Measurements from ENCODE around the gene COL6A1.
"Not testable (repeated sequence)": the region's sequence is repeated elsewhere in the genome, so short reads cannot be mapped to it uniquely, and the experiment has no call there.

COL6A1 gene

DNA sequence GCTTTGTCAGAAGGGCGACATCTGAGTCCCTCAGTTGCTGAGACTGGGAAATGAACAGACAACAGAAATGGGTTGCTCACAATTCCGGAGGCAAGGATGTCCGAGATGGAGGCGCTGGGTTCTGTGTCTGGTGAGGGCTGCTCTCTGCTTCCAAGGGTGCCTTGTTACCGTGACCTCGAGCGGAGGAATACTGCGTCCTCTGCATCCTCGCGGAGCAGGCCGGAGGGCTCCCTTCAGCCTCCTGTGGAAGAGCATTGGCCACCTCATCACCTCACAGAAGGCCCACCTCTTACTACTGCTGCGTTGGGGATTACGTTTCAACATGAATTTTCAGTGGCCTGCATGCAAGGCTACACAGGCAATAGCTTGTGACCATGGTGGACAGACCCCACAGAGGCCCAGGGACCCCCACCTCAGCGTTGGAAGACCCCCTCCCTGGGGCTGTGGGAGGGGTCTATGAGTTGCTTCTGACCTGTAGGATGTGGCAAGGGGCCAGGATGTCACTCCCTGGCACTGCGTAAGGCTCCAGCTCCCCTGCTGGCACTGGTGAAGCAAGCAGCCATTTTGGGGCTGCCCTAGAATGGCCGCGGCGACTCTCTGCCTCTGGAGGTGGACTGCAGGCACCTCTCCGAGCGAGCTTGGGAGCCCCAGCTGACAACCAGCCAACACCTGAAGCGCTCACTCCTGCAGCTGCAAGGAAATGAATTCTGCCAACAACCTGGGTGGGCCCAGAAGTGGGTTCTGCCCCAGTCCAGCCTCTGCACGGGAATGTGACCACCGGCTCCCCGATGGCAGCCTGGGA, 36.3 kb upstream of the COL6A1 start:
- DNase-seq = no peak

DNA sequence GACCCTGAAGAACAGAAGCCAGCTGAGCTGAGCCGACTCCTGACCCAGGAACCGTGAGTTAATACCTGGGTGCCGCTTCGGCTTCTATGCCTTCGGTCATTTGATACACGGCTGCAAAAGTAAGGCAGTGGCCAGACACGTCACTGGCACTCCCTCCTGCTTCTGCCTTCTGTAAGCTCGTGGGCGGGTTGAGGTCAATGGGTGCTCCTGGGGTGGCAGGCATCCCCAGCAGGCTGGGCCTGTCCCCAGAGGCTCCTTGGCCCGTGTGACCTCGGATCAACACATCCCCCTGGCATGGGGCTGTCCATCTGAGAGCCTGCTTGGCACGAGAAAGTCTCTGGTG, 35.7 kb upstream of the COL6A1 start:
- DNase-seq = no peak

DNA sequence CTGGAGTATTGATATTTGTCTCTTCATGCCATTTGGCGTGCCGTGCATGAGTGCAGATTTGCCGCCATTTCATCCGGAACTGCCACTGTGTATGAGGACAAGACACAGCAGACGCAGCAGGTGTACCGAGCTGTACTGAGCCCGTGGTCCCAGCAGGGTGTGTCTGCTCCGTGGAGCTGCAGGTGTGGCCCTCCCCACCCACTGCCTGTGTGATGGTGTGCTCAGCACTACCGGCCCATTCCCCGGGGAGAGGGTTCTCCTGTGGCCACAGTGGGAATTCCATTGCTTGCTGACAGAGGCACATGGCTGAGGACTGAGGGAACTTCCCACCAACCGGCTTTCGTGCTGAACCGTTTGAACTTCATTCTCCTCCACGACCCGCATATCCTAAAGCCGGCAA, 34.3 kb upstream of the COL6A1 start:
- DNase-seq = no peak

DNA sequence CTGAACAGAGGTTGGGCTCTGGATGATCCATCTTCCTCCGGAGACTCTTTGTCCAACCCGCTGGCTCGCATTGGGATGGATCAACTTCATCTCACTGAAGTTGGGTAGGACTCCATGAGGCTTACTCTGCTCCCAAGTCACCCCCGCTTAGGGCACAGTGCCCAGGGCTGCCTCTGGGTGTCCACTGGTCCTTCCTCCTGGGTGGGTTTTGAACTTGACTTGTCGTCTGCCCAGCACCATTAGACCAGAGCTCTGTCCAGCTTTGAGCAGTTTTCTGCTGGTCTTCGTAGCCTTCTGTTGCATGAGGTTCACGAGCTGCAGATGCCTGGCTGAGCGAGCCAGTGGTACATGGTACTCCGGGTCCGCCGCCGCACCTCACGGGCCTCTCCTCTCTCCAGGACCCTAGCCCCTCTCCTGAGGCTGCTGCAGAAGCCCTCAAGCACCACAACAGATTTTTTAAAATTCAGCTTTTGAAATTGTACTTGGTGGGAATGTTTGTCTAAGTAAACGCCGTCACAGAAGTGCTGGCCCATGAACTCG, 33.8 kb upstream of the COL6A1 start:
- DNase-seq = no peak

DNA sequence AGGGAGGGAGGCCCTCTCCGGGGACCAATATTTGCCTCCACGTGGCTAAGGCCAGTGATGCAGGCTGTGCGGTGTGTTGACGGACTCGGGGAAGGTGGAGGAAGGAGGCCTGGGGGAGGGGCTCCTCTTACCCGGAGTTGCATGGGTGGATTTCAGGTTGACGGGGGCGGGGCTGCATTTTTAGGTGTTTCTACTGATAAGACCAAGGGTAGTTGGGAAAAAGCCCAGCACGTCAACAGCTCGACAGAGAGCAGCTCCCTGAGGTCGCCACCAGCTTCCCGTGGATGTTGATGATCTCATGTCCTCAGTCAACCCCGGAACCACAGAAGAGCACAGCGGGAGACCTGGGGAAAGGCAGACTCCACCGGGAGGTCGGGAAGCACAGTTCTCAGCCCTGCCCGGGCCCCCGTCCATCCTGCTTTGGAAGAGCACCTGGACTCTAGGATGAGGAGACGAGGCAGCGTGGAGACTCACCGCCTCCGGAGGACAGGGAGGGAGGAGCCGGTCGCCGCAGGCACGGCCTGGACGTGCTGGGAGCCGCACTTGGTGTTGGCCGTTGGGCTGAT, 32.9 kb upstream of the COL6A1 start:
- no peak for DNase-seq

DNA sequence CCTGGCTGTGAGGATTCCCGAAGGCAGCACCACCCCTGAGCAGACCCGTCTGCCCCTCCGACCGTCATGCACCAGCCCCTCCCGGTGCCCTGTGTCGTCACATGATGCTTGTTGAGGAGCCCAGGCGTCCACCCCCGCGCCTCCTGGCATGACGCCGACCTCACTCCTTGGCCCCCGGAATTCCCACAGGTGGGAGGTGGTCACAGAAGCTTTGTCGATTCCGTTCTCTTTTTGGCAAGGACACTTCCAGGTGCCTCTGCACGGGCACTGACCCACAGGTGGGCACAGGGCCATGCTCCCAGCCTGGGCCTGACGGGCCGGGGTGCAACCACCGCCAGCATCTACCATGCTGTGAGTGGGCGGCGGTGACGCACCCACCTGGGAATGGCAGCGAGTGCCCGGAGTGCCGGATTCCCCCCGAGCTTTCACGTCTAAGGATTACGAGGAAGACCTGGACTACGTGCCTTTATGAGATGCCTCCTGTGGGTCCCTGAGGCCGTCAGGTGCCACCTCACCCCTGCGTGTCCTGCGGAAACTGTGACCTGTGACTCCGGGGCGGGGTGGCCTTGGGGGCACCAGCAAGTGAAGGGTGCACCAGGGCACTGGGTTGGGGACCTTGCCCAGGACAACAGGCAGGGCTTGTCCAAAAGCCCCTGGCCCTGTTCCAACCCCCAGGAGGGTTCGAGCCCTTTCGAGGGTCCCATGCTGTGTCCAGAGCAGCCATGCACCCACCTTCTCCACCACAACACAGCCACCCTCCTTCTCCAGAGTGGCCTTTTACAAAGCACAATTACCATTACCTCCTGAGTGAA, 31.4 kb upstream of the COL6A1 start:
- no peak for DNase-seq

DNA sequence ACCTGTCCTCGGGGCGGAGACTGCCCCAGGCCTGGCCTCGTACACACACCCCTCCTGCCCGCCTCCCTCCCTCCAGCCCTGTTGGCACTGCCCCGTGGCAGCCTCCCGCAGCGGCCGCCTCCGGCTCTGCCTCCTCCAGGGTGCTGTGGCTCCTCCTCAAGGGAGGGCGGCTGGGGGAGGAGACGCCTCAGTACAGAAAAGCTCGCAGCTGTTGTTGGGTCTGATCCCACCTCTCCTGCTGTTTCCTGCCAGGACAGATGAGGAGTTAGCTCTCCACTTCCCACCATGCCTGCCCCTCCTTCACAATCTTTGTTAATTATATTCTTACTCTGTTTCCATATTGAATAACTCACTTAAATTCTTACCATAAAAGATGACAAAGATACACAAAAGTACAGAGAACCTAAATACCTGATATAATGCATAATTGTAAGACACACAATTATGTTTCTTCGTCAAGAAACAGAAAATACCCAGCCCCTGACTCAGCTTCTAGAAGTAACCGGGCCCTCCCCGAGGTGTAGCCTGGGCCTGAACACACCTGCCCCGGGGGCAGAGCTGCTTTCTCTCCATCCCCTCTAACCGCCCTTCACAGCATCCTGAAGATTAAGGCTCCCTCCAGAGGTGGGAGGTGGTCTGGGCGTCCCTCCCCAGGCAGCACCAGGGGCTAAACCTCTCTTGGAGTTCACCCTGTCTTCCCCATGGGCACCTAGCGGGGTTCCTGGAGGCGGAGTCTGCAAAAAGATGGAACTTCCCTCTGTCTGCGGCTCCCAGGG, 30.6 kb upstream of the COL6A1 start:
- no peak for DNase-seq

DNA sequence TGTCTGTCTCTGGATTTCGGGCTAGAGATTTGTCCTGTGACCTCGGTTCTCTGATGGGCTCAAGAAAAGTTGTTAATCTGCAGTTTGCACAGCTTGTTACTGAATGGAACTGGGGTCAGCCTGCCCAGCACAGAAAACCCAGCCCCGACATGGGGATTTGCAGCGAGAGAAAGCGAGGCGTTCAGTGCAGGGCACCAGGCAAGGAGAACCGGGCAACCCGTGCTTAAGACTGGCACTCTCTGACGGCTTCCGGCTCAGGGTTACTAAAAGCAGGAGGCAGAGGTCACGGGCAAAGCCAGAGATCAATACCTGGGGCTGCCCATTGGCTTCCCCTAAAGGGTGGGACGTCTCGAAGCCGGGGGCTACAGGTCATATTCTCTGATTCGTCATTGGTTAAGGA, 29.9 kb upstream of the COL6A1 start:
- DNase-seq = no peak

DNA sequence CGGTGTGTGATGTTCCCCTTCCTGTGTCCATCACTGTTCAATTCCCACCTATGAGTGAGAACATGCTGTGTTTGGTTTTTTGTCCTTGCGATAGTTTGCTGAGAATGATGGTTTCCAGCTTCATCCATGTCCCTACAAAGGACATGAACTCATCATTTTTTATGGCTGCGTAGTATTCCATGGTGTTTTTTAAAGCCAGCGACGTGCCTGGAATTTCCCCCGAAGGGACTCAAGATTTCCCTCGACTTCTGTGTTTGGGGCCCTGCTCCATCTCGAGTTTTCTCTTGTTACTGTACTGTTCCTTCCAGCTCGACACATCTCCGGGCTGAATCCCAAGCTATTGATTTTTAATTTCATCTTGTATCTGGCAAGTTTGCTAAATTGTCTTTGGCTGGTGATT, 29.0 kb upstream of the COL6A1 start:
- not testable (repeated sequence) for DNase-seq

DNA sequence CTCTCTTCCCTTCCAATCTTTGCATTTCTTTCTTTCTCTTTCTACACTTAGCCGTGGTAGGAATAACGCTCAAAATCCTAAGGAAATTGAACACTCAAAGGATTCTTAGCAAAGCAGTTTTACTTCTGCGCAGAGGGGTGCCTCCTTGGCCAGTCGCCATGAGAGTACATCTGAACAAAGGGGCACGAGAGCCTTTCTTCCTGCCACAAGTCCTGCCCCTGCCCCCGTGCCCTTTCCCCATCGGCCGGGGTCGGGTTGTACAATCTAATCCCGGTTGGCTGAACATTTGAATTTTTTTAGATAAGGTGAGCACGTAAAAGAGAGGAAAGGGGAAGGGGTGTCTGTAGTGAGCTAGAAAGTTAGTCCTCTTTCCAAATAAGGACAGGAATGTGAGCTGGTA, 28.6 kb upstream of the COL6A1 start:
- DNase-seq = no peak

DNA sequence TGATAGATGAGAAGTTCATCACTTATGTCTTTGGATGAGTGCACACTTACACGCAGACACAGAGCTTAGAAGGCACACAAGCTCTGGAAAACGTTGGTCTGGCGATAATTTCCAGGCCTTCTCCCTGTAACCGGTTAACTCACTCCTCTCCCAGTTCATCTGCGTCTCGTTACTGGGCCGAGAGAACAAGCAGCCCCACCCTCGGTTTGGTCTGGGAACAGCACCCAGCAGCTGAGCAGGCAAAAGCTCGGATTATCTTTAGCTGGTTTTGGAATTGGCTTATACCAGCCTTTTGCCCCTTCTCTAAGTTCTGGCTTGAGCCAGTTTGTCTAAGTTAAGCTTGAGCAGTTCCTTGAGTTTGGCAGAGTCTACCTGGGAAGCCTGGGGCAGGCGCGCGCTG, 27.3 kb upstream of the COL6A1 start:
- no peak for DNase-seq

DNA sequence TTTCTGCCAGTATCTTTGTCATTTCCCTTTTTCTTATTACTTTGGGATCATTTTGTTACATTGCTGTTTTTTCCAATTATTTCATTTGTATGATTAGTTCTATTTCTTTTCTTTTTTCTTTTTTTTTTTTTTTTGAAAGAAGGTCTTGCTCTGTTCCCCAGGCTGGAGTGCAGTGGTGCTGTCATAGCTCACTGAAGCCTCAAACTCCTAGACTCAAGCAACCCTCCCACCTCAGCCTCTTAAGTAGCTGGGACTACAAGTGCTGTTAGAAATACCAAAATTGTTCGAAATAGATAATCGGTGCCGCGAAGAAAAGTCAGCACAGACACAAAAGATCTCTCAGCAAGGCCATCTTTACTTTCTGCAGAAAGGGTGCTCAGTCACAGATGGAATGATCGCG, 26.6 kb upstream of the COL6A1 start:
- no peak for DNase-seq

DNA sequence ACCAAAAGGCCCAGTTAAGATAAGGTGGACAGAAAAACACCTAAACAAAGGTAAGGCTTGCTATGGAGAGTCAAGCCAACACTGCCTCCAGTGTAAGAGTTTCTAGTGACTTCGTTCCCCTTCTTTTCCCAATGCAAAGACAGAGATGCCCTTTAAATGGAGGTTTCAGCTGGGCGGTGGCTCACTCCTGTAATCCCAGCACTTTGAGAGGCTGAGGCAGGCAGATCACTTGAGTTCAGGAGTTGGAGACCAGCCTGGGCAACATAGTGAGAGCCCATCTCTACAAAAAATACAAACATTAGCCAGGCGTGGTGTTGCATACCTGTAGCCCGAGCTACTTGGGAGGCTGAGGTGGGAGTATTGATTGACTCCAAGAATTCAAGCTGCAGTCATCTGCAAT, 24.0 kb upstream of the COL6A1 start:
- DNase-seq = no peak

DNA sequence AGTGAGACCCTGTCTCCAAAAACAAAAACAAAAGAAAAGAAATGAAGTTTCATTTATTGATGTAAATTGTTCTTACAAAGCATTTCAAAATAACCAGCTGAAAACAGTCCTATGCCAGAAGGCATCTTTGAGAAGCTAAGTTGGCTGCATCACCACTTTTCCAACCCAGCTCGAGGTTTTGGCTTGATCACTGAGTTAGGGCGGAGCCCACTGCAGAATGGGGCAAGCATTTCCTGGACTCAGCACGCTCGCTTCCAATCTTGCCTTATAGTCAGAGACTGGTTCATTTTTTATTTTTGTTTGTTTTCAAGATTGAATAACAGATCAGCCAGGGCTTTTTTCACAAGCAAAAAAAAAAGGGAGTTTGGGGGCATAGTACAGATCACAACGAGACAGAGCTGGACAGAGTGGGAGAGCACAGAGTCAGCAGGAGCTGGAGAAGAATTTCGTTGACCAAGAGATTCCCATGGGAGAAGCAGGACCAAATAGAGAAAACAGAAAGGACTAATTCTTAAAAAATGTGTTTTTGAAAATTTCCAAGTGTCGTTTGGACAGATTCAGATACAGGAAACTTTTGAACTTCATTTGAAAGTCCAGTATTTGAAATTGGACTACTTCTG, 23.5 kb upstream of the COL6A1 start:
- no peak for DNase-seq

DNA sequence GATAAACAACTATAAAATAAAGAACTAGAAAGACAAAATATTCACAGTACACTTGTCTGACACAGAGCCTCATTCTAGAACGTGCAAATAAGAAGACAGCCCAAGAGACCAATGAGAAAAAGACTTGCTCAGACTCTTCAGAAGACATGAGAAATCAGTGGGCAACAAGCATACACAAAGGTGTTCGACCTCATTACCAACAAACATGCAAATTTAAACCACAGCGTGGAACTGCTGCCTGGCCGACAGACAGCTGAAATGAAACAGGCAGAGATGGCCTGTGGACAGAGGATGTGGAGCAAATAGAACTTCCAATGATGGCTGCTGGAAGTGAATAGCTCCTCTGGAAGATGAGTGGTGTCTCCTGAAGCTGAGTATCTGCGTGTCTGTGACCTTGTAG, 22.4 kb upstream of the COL6A1 start:
- DNase-seq = no peak

DNA sequence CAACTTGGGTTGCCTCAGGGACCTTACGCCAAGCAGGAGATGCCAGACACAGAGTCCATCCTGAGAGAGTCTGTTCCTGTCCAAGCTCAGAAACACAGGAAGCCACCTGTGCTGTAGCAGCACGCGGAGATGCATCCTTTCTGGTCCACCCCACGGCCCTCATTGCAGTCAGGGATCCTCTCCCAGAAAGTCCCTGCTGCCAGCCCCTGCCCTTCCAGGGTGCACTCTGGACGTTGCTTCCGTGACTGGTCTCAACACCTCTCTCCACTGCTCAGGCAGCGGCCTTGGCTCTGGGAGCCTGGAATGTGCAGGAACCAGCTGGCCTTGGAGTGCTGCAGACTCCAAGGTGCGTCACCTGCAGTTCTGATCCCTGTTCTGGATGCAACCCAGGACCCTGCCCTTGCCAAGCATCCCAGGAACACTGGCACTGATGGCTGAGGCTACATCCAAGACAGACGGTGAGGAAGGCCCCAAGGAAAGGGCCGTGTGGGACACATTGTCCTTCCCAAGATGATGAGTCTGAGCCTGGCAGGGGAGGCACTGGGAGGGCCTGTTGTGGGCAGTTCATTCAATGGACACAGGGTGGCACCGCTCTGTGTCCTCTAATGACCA, 21.7 kb upstream of the COL6A1 start:
- no peak for DNase-seq

DNA sequence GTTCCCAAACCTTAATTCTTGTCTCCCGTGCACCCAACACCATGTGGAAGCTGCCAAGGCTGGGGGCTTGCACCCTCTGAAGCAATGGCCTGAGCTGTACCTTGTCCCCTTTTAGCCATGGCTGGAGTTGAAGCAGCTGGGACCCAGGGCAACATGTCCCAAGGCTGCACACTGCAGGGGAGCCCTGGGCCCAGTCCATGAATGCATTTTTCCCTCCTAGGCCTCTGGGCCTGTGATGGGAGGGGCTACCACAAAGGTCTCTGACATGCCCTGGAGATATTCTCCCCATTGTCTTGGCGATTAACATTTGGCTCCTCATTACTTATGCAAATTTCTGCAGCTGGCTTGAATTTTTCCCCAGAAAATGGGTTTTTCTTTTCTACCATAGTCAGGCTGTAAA, 20.2 kb upstream of the COL6A1 start:
- not testable (repeated sequence) for DNase-seq

DNA sequence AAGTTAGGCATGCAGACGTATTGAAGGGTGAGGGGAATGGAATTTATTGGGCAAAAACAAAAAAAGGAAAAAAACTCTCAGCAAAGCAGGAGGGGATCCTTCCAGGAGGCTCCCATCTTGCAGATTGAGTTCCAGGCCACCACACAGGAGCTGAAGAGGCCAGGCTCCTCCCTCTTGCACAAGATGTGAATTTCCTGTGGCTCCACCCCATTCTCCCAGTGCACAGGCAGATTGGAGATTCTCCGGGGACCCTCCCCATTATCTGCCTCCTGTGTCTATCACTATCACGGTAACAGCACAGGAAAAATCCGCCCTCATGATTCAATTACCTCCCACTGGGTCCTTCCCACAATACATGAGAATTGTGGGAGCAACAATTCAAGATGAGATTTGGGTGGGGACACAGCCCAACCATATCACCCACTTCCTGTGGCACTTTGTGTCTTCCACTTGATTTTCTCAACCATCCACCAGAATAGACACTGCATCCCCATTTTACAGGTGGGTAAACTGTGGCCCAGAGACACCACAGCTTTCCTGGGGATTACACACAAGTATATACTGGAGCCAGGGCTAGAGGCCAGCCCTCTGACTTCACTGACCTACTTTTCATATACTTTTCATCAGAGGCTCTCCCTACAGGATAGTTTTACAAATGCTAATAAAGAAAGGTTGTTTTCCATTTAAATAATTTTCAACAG, 18.9 kb upstream of the COL6A1 start:
- no peak for DNase-seq

DNA sequence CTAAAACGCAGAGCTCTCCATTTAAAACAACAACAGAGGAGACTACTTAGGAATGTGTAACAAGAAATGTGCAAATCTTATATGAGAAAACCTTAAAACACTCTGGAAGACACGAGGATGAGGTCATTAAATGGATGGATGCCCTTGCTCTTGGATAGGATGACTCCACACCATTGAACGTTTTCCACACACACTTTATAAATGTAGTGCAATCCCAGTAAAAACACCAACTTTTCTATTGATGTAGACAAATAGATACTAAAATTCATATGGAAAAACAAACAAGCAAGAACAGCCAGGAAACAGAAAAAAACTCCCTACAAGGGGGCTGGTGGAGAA, 18.4 kb upstream of the COL6A1 start:
- no peak for DNase-seq

DNA sequence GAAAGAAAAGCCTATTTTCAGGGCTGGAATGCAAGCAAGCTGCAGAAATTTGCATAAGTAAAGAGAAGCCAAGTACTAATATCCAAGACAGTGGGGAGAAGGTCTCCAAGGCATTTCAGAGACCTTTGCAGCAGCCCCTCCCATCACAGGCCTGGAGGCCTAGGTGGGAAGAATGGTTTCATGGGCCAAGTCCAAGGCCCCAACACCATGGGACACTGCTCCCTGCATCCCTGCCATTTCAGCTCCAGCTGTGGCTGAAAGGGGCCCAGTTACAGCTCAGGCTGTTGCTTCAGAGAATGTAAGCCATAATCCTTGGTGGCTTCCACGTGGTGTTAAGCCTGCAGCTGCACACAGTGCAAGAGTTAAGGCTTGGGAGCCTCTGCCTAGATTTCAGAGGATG, 16.9 kb upstream of the COL6A1 start:
- no peak for DNase-seq

DNA sequence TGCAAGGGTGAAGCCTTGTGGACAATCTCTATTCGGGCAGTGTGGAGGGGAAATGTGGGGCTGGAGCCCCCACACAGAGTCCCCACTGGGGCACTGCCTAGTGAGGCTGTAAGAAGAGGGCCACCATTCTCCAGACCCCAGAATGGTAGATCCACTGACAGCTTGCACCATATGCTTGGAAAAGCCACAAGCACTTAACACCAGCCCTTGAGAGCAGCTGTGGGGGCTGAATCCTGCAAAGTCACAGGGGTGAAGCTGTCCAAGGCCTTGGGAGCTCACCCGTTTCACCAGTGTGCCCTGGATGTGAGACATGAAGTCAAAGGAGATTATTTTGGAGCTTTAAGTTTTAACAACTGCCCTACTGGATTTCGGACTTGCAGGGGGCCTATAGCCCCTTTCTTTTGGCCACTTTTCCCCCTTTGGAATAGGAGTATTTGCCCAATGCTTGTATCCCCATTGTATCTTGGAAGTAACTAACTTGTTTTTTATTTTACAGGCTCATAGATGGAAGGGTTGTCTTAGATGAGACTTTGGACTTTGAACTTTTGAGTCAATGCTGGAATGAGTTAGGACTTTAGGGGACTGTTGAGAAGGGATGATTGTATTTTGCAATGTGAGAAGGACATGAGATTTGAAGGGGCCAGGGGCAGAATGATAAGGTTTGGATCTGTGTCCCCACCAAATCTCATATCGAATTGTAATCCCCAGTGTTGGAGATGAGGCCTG, 16.3 kb upstream of the COL6A1 start:
- no peak for DNase-seq
